Activated CD4-positive, alpha-beta memory T cell treated with anti-CD3 and anti-CD28 coated beads for 36 hours (primary cell): ENCODE data around the gene RELL2. TPM values are rescaled to one million over a fixed set of nuclear protein-coding genes. Genes with fewer than 3 reads are reported as not detected.

Experiments
- CTCF ChIA-PET: fragments of 350-600 bp; sonication (Branson Sonifier 250); formaldehyde crosslinking; loops from one replicate; lab custom pipeline; 2021; ENCODE audit warnings: antibody characterized with exemption, inconsistent platforms; lab: Charles Lee
- POLR2A ChIA-PET: fragments of 350-600 bp; sonication (Branson Sonifier 250); formaldehyde crosslinking; loops from one replicate; lab custom pipeline; 2021; ENCODE audit warnings: antibody characterized with exemption; lab: Charles Lee
- DNase-seq: peaks from one replicate; pipeline ENCODE4 v3.0.0-alpha.2; 2020
- H3K27ac Mint-ChIP-seq: one replicate; pipeline ENCODE4 v1.8.0; 2021; ENCODE audit warnings: mixed read lengths
- H3K27me3 Mint-ChIP-seq: one replicate; pipeline ENCODE4 v1.8.0; 2021; ENCODE audit warnings: mixed read lengths
- H3K36me3 Mint-ChIP-seq: one replicate; pipeline ENCODE4 v1.8.0; 2021; ENCODE audit warnings: mixed read lengths
- H3K4me1 Mint-ChIP-seq: one replicate; pipeline ENCODE4 v1.8.0; 2021; ENCODE audit warnings: low read depth, mixed read lengths
- H3K4me3 Mint-ChIP-seq: one replicate; pipeline ENCODE4 v1.8.0; 2021; ENCODE audit warnings: mild to moderate bottlenecking, mixed read lengths
- H3K9me3 Mint-ChIP-seq: one replicate; pipeline ENCODE4 v1.8.0; 2021; ENCODE audit warnings: mixed read lengths
- intact Hi-C: fragments of 100-400 bp; cut with micrococcal nuclease; formaldehyde crosslinking; loops from one replicate; pipeline ENCODE4 v1.15.1; 2023
- total RNA-seq, 2 experiments: library from RNA; stranded (reverse); gene quantifications; one replicate each; pipeline ENCODE4 v1.2.3, GENCODE V29; 2021

Gene RELL2
- total RNA-seq, 2 experiments from 2014 or later = 17.8 to 17.9 TPM

GRCh38 chr5:141680751-141681201 is 44.0 kb downstream of the RELL2 start:
- DNase-seq = no peak
- H3K36me3 Mint-ChIP-seq = no peaks in the 10 kb centered on the region
- H3K27me3 Mint-ChIP-seq = no peaks in the 10 kb centered on the region
- H3K4me3 Mint-ChIP-seq = peak overlapping the region; percentile 5
- H3K4me1 Mint-ChIP-seq = peaks cover 19% of the 10 kb centered on the region
- no peak overlapping the region for H3K27ac Mint-ChIP-seq
- ChIA-PET POLR2A (no interaction called here), CTCF (interaction anchor here (0.8 to 3.7 kb wide), 5 partner anchors 10 to 280 kb away, joined by 3 to 47 read pairs (median 4); no protein-coding TSS in a partner anchor)
- intact Hi-C loops = no loop called here
- no peaks in the 10 kb centered on the region for H3K9me3 Mint-ChIP-seq

GRCh38 chr5:141681295-141681694 is 44.5 kb downstream of the RELL2 start:
- H3K27me3 Mint-ChIP-seq = no peaks in the 10 kb centered on the region
- ChIA-PET POLR2A (no interaction called here), CTCF (interaction anchor here (0.6 to 3.7 kb wide), 7 partner anchors 10 to 288 kb away, joined by 3 to 47 read pairs (median 3); partner anchors contain the start of gene RNF14)
- DNase-seq = no peak
- no peak overlapping the region for H3K27ac Mint-ChIP-seq
- no peaks in the 10 kb centered on the region for H3K36me3 Mint-ChIP-seq
- peak overlapping the region; percentile 14 for H3K4me3 Mint-ChIP-seq
- no peaks in the 10 kb centered on the region for H3K9me3 Mint-ChIP-seq
- intact Hi-C loops = no loop called here
- peaks cover 19% of the 10 kb centered on the region for H3K4me1 Mint-ChIP-seq

GRCh38 chr5:141681695-141682641 is 45.2 kb downstream of the RELL2 start, which contains the start of gene ARAP3:
Gene ARAP3, minus strand, starts transcription at chr5:141682230. Its CDS starts 1,744 bp downstream, at chr5:141680486.
- Mint-ChIP-seq H3K4me1 (peaks cover 19% of the 10 kb centered on the region), H3K9me3 (no peaks in the 10 kb centered on the region), H3K36me3 (no peaks in the 10 kb centered on the region), H3K27ac (peak within 1 kb of the TSS; percentile 68), H3K27me3 (no peaks in the 10 kb centered on the region), H3K4me3 (peak within 1 kb of the TSS; percentile 69)
- ChIA-PET POLR2A (no interaction called here), CTCF (interaction anchor here (0.6 to 3.7 kb wide), 8 partner anchors 11 to 287 kb away, joined by 3 to 47 read pairs (median 9); partner anchors contain the start of genes PCDH1 and RNF14)
- intact Hi-C loops = no loop called here
- peak; percentile 53 for DNase-seq

- H3K36me3 Mint-ChIP-seq = no peaks in the 10 kb centered on the region
- intact Hi-C loops = no loop called here
- no peak for DNase-seq
- no peaks in the 10 kb centered on the region for H3K27me3 Mint-ChIP-seq
- H3K4me3 Mint-ChIP-seq = no peak overlapping the region
- peaks cover 19% of the 10 kb centered on the region for H3K4me1 Mint-ChIP-seq
- ChIA-PET CTCF (interaction anchor here (0.7 to 3.7 kb wide), 9 partner anchors 9 to 293 kb away, joined by 3 to 47 read pairs (median 6); partner anchors contain the start of gene PCDH1), POLR2A (interaction anchor here (0.6 to 1.3 kb wide), 5 partner anchors 10 to 306 kb away, joined by 3 to 4 read pairs (median 3); partner anchors contain the start of genes PCDHGA11 and RNF14)
- H3K9me3 Mint-ChIP-seq = no peaks in the 10 kb centered on the region
- H3K27ac Mint-ChIP-seq = no peak overlapping the region
Measured at GRCh38 chr5:141683596-141684141, 46.9 kb downstream of the RELL2 start.

GRCh38 chr5:141685591-141685990 is 48.8 kb downstream of the RELL2 start:
- no peaks in the 10 kb centered on the region for H3K36me3 Mint-ChIP-seq
- no peaks in the 10 kb centered on the region for H3K9me3 Mint-ChIP-seq
- peaks cover 19% of the 10 kb centered on the region for H3K4me1 Mint-ChIP-seq
- H3K27me3 Mint-ChIP-seq = no peaks in the 10 kb centered on the region
- intact Hi-C loops = no loop called here
- H3K4me3 Mint-ChIP-seq = no peak overlapping the region
- DNase-seq = no peak
- no peak overlapping the region for H3K27ac Mint-ChIP-seq
- ChIA-PET POLR2A (no interaction called here), CTCF (interaction anchor here (1.5 kb wide), 1 partner anchor 194 kb away, joined by 5 read pairs; no protein-coding TSS in a partner anchor)

- no peak for DNase-seq
- Mint-ChIP-seq H3K27me3 (no peaks in the 10 kb centered on the region), H3K36me3 (no peaks in the 10 kb centered on the region), H3K9me3 (no peaks in the 10 kb centered on the region), H3K27ac (no peak overlapping the region), H3K4me1 (peaks cover 15% of the 10 kb centered on the region), H3K4me3 (no peak overlapping the region)
- intact Hi-C loops = no loop called here
- CTCF ChIA-PET = interaction anchor here (1.5 to 1.9 kb wide), 2 partner anchors 192 to 274 kb away, joined by 5 to 16 read pairs; no protein-coding TSS in a partner anchor
- POLR2A ChIA-PET = no interaction called here
Measured at GRCh38 chr5:141686648-141687416, 50.0 kb downstream of the RELL2 start.

Other genes with a start within 250 kb of the RELL2 start
- under 1 TPM in 1 of 2 experiments, not detected in 1; 0.07 TPM for gene PCDHGB4, start 249.3 kb upstream of the RELL2 start, total RNA-seq
- not detected for gene PCDHGA8, start 244.4 kb upstream of the RELL2 start, total RNA-seq
- under 1 TPM; 0.12 to 0.15 TPM for gene PCDHGB5, start 239.1 kb upstream of the RELL2 start, total RNA-seq
- under 1 TPM in 1 of 2 experiments, not detected in 1; 0.10 TPM for gene PCDHGA9, start 234.2 kb upstream of the RELL2 start, total RNA-seq
- gene PCDHGB6, start 229.0 kb upstream of the RELL2 start, total RNA-seq = under 1 TPM in 1 of 2 experiments, not detected in 1; 0.07 TPM
- under 1 TPM; 0.07 to 0.10 TPM for gene PCDHGA10, start 224.0 kb upstream of the RELL2 start, total RNA-seq
- under 1 TPM in 1 of 2 experiments, not detected in 1; 0.07 TPM for gene PCDHGB7, start 219.3 kb upstream of the RELL2 start, total RNA-seq
- under 1 TPM in 1 of 2 experiments, not detected in 1; 0.05 TPM for gene PCDHGA11, start 215.9 kb upstream of the RELL2 start, total RNA-seq
- under 1 TPM in 1 of 2 experiments, not detected in 1; 0.07 TPM for gene PCDHGA12, start 206.5 kb upstream of the RELL2 start, total RNA-seq
- gene PCDHGC3, start 161.0 kb upstream of the RELL2 start, total RNA-seq = not detected
- gene PCDHGC4, start 152.0 kb upstream of the RELL2 start, total RNA-seq = not detected
- gene PCDHGC5, start 147.9 kb upstream of the RELL2 start, total RNA-seq = not detected
- gene DIAPH1, start 18.0 kb upstream of the RELL2 start, total RNA-seq = 100 to 1,000 TPM; 225 to 227 TPM
- 10 to 100 TPM; 65.2 to 71.5 TPM for gene HDAC3, start 148 bp upstream of the RELL2 start, total RNA-seq
- 10 to 100 TPM; 40.1 to 46.0 TPM for gene FCHSD1, start 14.4 kb downstream of the RELL2 start, total RNA-seq
- 1 to 10 TPM; 5.1 to 5.2 TPM for gene ARAP3, start 45.2 kb downstream of the RELL2 start, total RNA-seq
- not detected for gene PCDH1, start 241.4 kb downstream of the RELL2 start, total RNA-seq